ENCODE data around the gene TRPV2.

DNA sequence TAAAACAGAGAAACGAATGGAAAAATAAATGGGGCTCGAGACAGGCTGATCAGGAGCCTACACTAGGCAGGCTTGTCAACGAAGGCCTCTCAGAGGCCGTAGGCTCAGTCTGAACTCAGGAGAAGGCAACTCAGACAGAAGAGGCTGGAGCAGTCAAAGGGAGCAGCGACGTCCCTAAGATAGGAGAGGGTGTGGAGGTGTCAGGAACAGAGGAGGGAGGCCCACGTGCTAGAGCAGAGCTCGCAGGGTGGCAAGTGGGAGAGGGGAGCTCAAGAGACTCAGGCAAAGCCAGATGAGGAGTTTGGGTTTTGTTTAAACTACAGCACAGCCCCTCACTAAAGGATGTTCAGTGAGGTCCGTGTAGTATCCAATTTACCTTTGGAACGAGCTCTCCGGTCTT is 43.9 kb downstream of the TRPV2 start:
- TF ChIP-seq CTCF (IDR thresholded peaks at IDR 0.05) (no peak), POLR2A (IDR thresholded peaks at IDR 0.05) (no peak)
